ENCODE measurements around the gene PFN1.

GRCh38 chr17:4938069-4938491, 10.2 kb downstream of the PFN1 start:
- TF ChIP-seq CTCF (IDR thresholded peaks at IDR 0.05; ENCODE audit: low read length) (no peak), EZH2 (IDR thresholded peaks at IDR 0.05; ENCODE audit: borderline replicate concordance, low read length) (no peak)

Measured in OCI-LY1 (cell line).